AG08396 (cell line): ENCODE measurements around the gene RABGAP1L.
"Not testable (repeated sequence)": the region's sequence is repeated elsewhere in the genome, so short reads cannot be mapped to it uniquely, and the experiment has no call there.

ENCODE experiments used
- DNase-seq: peaks from one replicate; pipeline ENCODE4 v3.0.0; 2012; ENCODE audit warnings: low spot score, mixed read lengths

The RABGAP1L gene

DNA sequence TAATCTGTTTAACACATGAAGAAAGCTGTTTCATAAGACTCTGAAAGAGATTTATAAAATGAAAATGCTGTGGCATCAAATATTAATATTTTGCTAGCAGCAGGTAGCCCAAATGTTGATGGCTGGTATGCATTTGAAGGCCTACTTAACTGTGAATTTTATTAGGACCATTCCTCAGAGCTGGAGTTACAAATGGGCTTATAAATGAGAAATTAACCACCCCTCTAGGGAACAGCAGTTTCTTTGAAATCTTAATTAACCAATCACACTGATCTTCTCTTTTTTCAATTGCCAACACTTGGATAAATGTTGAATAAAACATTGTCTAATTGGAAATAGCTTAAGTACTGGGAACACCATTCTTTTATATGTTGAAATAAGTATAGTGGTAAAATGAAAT, 418.4 kb downstream of the RABGAP1L start:
- no peak for DNase-seq

DNA sequence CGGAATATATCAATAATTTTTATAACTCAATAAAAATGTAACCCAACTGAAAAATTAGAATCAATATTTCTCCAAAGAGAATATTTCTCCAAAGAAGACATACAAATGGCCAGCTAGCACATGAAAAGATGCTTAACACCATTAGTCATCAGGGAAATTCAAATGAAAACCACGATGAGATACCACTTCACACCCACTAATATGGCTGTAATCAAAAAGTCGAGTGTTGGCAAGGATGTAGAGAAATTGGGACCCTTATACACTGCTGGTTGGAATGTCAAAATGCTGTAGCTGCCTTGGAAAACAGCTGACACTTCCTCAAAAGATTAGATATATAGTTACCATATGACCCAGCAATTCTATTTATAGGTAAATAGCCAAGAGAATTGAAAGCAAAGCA, 421.5 kb downstream of the RABGAP1L start:
- no peak for DNase-seq

DNA sequence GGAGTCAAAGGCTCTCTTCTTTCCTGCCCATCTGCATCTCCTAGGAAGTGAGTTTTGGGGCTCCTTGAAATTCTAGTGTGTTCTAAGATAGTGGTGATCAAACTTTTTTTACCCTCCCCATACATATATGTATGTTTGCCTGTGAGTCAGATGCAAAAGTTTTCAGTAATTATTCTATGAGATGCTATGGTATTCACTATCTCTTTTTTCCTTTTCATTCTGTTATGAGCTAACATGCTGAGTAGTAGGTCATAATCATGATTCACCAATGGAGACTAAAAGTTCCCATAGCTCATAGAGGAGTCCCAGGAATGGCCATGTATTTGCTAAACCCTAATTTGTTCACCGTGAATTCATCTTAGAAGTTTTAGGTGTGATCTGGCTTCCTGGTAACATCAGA, 424.0 kb downstream of the RABGAP1L start:
- no peak for DNase-seq

DNA sequence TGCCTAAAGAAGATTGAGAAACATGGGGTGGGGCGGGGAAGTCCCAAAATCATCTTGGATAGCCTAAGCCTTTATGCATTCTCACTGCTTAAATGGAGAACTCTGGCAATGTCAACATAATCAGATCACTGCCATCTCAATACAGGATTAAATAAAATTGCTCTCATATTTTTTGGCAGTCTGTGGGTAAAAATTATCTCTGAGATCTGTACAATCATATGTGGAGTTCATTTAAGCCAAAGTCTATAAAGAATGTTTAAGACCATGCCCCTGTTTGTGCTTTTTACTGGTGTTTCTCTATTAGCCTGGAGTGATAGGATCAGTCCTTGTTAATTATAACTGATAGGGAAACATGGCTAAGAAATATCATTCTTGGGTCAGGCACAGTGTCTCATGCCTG, 424.8 kb downstream of the RABGAP1L start:
- DNase-seq: no peak

DNA sequence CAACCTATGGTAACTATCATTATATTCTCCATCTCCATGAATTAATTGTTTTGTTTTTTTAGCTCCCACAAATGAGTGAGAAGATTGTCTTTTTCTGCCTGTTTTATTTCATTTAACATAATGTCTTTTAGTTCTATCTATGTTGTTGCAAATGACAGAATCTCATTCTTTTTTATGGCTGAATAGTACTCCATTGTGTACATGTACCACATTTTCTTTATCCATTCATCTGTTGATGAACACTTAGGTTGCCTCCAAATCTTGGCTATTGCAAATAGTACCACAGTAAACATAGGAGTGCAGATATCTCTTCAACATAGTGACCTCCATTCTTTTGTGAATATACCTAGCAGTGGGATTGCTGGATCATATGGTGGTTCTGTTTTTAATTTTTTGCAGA, 429.3 kb downstream of the RABGAP1L start:
- not testable (repeated sequence) for DNase-seq

DNA sequence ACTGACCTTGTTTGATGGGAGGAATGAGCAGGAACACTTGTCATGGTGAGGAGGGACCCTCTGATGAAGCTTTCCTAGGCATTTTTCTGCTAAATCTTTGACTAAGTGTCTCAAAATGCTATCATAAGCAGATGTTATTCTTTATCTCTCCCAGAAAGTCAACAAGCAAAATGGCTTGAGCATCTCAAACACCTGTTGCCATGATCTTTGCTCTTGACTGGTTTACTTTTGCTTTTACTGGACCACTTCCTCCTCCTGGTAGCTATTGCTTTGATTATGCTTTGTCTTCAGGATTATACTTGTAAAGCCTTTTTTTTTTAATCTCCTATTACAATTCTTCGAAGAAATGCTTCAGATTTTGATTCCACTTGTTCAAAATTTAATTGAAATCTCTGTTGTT, 445.9 kb downstream of the RABGAP1L start:
- no peak for DNase-seq

DNA sequence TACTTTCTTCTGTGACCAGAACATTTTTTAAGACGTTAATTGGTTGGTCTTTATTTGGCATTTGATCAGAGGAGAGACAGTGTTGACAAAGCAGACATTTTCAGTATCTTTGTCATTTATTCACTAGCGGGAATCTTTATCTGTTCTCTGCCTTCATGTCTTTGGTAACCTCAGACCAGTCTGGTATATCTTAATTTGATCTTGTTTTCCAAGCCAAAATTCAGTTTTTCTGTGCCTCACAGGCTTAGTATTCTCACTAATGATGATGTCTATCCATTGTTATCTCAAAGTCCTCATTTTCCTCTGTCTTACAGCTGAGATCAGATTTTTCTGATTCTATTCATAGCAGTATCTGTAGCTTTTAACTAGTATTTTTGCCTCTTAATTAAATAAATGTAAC, 447.2 kb downstream of the RABGAP1L start:
- no peak for DNase-seq

DNA sequence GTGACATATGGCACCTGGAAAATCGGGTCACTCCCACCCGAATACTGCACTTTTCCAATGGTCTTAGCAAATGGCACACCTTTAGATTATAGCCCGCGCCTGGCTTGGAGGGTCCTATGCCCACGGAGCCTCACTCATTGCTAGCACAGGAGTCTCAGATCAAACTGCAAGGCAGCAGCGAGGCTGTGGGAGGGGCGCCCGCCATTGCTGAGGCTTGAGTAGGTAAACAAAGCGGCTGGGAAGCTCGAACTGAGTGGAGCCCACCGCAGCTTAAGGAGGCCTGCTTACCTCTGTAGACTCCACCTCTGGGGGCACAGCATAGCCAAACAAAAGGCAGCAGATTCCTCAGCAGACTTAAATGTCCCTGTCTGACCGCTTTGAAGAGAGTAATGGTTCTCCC, 458.6 kb downstream of the RABGAP1L start:
- not testable (repeated sequence) for DNase-seq

DNA sequence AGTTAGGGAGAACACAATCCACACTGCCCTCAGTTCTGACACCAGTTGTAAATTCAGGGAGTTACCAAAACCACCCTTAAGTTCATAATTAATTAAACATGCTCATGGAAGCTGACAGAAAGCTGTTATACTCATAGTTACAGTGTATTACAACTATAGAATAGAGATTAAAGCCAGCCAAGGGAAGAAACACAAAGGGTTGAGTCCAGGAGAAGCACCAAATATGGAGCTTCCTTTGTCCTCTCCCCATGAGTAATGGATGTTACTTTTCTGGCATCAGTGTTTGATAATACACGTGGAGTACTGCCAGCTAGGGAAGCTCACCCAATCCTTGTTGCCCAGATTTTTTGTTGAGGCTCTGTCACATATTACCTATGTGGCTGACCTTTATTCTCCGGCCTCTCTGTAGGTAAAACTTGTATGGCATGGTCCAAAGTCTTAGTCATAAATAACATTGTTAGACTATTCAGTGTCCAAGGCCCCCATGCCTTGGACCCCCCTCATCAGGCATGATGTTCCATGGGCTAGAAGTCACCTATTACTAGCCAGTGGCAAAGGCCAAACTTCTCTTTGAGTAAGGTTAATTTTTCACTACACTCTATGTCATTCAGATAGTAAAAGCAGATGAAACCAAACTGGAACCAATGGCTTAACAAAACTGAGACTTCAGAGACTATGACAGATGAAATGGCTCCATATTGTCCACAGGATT, 464.2 kb downstream of the RABGAP1L start:
- no peak for DNase-seq

DNA sequence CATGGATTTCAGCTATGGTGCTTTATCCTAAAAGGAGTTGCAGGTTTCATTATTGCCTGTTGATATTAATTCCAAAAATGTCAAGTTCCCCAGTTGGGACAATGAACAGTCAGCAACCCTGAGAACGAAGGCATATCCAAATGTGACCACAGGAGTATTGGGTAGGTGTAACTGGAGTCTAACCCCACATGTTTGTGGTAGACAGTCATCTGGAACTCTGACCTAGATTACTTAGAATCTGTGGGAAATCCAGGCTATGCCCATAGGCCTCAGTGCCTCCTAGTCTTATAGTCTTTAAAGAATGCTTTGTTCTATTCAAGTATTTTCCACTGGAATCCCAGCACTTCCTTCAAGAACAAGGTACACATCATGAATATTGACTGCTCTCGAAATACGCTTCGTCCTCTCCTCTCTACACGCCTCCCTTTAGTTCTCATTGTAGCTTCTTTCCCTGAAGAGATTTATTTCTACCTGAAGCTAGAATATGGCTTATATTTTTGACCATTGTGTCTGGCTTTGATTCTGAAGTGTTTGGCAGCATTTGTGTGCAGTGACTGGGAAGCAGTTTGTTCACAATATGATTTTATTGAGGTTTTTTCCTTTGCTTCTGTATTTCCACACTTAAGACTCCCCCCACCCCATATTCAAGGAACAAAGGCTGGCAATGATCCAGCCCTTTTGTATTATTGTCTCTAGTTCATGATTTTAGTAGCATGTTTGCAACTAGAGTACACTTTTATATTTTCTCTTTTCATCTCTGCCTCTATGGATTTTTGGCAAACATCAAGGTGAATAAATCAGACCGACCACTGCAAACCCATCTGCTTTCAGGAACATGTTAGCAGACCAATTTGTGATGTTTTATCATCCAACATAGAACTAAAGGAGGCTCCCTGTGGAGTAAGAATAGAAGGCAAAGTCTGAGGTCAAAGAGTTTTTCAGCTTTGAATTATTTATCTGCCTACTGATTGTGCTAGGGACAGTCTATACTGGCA, 467.0 kb downstream of the RABGAP1L start:
- peak; percentile 20 for DNase-seq

DNA sequence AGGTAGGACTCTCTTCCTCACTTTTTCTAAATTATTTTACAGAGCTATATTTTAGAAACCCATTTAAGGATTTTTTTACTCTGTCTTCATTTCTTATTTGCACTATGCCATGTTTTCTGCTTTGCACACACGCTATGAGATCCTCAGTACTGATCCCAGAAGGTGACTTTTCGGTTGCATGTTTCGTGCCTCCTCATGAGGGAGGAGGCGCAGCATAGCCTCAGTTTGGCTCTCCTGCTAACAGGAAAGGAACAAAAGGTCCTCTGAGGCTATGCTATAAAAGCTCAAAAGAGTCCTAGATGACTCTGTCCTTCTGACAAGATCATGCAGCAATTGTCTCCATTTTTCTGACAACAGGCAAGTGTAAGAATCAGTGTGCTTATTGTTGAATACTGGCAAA, 478.2 kb downstream of the RABGAP1L start:
- no peak for DNase-seq

DNA sequence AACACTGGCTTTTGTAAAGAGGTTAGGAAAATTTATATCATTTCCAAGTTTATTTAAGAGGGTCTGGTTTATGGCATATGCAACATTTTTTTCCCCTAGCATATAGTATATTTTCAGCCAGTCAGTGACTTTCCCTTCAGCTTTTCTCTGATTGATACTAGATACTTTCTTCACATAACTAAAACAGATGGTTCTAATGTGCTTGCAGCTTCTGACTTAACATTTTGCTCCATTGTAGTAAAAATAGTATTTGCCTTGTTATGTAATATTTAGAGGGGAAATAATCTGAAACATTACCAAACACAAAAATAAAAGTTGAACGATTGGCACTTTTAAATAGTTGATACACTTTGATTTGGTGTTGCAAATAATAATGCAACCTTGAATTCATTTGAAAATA, 480.1 kb downstream of the RABGAP1L start:
- DNase-seq: no peak

DNA sequence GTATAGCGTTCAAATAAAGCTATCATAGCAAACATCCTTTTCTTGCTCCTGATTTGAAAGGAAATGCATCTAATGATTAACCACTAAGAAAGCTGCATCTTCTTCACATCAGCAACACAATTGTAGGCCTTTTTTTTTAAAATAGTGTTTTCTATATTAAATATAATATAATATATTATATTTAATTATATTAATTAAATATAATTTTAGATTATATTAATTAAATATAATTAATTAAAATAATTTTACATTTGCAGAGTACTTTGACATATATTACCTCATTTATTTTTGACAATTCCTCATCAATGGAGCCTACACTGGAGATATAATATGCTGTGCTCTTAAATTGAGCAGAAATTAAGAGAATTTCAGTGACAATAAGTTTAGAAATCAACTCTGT, 481.5 kb downstream of the RABGAP1L start:
- no peak for DNase-seq

DNA sequence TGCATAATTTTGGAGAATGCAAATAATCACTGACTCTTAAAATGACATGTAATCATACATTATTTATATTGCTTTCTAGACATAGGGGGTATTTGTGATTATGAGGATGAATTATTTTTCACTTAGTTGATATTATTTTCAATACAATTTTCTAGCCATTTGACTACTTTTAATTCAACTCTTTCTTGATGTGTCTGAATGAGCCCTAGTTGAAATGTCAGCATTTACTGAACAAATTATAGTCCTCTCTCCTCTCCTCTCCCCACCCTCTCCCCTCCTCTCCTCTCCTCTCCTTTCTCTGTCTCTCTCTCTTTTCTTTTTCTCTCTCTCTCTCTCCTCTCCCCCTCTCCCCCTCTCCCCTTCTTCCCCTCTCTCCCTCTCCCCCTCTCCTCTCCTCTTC, 483.1 kb downstream of the RABGAP1L start:
- no peak for DNase-seq

DNA sequence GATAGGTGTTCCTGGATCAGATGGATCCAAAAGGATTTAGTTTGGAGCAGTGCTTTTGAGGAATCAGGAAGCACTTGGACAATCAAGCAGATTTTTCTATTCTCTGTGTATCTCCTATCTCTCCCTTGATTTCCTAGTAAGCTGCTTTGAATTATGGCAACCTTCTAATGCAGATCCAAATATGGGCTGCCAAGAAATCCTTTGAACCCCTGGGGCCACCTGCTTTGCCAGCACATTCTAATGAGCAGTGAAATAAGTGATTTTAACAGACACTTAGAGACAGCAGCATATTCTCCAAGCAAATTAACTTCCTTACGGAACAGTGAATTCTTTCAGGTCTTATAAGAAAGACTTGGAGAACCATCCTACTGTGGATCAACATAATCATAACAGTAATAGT, 483.9 kb downstream of the RABGAP1L start:
- no peak for DNase-seq

DNA sequence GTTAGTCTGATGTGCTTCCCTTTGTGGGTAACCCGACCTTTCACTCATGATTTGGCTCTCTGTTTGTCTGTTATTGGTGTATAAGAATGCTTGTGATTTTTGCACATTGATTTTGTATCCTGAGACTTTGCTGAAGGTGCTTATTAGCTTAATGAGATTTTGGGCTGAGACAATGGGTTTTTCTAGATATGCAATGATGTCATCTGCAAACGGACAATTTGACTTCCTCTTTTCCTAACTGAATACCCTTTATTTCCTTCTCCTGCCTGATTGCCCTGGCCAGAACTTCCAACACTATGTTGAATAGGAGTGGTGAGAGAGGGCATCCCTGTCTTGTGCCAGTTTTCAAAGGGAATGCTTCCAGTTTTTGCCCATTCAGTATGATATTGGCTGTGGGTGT, 490.3 kb downstream of the RABGAP1L start:
- DNase-seq: not testable (repeated sequence)

DNA sequence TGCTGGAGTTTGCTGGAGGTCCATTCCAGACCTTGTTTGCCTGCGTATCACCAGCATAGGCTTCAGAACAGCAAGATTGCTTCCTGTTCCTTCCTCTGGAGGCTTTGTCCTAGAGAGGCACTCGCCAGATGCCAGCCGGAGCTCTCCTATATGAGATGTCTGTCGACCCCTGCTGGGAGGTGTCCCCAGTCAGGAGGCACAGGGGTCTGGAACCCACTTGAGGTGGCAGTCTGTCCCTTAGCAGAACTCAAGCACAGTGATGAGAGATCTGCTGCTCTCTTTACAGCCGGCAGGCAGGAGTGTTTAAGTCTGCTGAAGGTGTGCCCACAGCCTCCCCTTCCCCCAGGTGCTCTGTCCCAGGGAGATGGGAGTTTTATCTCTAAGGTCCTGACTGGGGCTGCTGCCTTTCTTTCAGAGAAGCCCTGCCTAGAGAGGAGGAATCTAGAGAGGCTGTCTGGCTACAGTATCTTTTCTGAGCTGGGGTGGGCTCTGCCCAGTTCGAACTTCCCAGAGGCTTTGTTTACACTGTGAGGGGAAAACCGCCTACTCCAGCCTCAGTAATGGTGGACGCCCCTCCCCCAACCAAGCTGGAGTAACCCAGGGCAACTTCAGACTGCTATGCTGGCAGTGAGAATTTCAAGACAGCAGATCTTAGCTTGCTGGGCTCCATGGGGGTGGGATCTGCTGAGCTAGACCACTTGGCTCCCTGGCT, 493.4 kb downstream of the RABGAP1L start:
- DNase-seq: no peak

DNA sequence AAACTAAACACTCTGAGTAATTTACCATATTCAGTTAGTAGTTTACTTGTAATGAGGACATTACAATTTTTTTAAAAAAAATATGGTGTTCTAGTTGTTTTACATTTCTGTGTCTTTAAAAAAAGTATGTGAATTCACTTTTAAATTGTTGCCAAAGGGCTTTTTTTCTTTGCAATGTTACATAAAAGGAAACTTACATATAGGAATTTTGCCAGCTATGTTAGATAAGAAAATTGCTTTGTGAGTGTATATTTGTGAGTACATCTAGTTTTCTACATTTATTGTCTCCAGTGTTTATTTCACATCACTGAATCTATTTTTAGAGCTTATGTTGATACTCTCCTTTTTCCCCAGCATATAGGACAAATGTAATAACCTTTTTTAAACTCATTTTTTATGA, 495.2 kb downstream of the RABGAP1L start:
- DNase-seq: no peak

DNA sequence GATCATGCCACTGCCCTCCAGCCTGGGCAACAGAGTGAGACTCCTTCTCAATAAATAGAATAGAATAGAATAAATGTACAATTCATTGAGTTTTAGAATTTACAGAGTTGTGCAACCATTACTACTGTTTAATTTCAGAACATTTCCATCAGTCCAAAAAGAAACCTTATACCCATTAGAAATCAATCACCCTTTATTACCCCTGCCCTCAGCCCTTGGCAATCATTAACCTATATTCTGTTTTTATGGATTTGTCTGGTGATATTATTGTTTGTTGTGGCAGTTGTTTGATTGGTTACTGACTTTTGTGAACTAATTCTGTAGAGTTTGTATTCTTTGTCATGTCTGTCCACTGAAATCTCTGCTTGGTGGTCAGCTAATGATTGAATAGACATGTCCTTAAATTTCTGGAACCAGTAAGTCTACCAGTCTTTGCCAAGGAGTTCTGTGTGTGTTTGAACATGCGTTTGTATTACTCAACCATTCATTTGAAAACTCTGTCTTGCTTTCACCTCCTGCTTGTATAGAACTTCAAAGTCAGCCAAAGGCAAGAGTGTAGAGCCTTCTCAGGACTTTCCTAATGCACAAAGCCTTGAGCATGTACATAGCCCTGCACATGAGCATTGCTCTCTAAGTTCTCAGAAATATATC, 497.2 kb downstream of the RABGAP1L start:
- DNase-seq: no peak

DNA sequence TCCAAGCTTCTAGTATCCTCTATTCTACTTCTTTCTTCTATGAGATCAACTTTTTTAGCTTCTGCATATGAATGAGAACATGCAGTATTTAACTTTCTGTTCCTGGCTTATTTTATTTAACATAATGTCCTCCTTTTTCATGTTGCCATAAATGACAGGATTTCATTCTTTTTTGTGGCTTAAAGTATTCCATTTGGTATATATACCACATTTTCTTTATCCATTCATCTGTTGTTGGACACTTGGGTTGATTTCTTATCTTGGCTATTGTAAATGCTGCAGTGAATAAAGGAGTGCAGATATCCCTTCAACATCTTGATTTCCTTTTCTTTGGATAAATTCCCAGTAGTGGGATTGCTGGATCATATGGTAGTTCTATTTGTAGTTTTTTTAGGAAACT, 498.1 kb downstream of the RABGAP1L start:
- DNase-seq: no peak

DNA sequence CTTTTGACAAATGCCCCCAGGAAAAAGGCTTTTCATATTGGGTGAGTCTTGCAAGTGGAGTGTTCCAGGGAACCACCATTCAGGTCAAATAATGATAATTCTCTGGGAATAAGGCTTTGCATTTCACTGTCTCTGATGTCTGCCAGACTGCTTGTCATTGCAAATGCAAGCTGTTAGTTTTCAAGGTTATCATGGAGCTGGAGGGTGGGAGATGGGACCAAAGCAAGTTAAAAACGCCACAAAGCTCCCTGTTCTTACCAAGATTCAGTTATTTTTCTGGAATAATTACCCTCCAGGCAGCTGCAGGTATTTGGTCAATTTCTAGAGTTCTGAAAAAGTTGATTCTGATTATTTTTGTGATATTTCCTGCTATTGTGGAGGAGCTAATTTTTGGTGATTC, 498.6 kb downstream of the RABGAP1L start:
- DNase-seq: no peak

DNA sequence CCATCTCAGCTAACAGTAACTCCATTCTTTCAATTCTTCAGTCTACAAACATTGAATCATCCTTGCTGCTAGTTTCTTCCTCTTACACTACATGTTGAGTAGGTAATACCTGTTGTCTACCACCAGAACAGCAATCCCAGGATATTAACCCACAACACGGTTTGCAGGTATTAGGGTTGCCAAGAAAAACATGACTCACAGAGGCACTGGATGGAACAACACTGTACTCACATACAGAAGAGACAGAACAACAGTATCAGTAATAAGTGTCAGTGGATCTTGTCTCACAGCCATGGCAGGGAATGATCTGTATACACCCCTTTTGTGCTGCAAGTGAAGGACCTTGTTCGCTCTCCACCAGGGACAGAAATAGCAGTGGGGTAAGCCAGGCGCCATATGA, 500.5 kb downstream of the RABGAP1L start:
- DNase-seq: no peak
